HG03066 (cell line): ENCODE data around the gene IL12RB1.

ENCODE experiments used
- ATAC-seq: cut with Tn5 transposase; IDR thresholded peaks from one replicate; pipeline ENCODE4 v1.9.1; 2021; ENCODE audit warnings: low read depth; ENCODE audit not compliant: unreplicated experiment

Gene IL12RB1

GRCh38 chr19:18086590-18087138 lies at the start of gene IL12RB1:
IL12RB1 (minus strand) TSS chr19:18086934; CDS start chr19:18086823, 111 bp downstream.
- no peak for ATAC-seq

GRCh38 chr19:18135712-18136584 lies 49.2 kb upstream of the IL12RB1 start:
- no peak for ATAC-seq

- ATAC-seq, result no peak
Measured at GRCh38 chr19:18131841-18132596, 45.3 kb upstream of the IL12RB1 start.

GRCh38 chr19:18130523-18131242 lies 43.9 kb upstream of the IL12RB1 start:
- no peak for ATAC-seq

- ATAC-seq, result no peak
Measured at GRCh38 chr19:18128805-18129204, 42.1 kb upstream of the IL12RB1 start.

- no peak for ATAC-seq
Measured at GRCh38 chr19:18128044-18128443, 41.3 kb upstream of the IL12RB1 start.

GRCh38 chr19:18126097-18126496 lies 39.4 kb upstream of the IL12RB1 start:
- no peak for ATAC-seq

- no peak for ATAC-seq
Measured at GRCh38 chr19:18123819-18124218, 37.1 kb upstream of the IL12RB1 start.

- ATAC-seq, result no peak
Measured at GRCh38 chr19:18122860-18123795, 36.4 kb upstream of the IL12RB1 start.

GRCh38 chr19:18122424-18122823 lies 35.7 kb upstream of the IL12RB1 start:
- no peak for ATAC-seq

- no peak for ATAC-seq
Measured at GRCh38 chr19:18121166-18121565, 34.4 kb upstream of the IL12RB1 start.

- ATAC-seq, result no peak
Measured at GRCh38 chr19:18120127-18120526, 33.4 kb upstream of the IL12RB1 start.

GRCh38 chr19:18119717-18120105 lies 33.0 kb upstream of the IL12RB1 start:
- no peak for ATAC-seq

- ATAC-seq, result no peak
Measured at GRCh38 chr19:18119013-18119716, 32.4 kb upstream of the IL12RB1 start.

GRCh38 chr19:18118420-18119012 lies 31.8 kb upstream of the IL12RB1 start:
- ATAC-seq, result no peak

GRCh38 chr19:18117692-18118378 lies 31.1 kb upstream of the IL12RB1 start:
- peak; percentile 77 for ATAC-seq

GRCh38 chr19:18117364-18117691 lies 30.6 kb upstream of the IL12RB1 start:
- no peak for ATAC-seq

GRCh38 chr19:18114483-18114882 lies 27.7 kb upstream of the IL12RB1 start:
- no peak for ATAC-seq
